ENCODE results near the gene ACYP2.

ACYP2 gene

GRCh38 chr2:54336136-54336976, 220.9 kb downstream of the ACYP2 start:
- peaks cover 22% of the 10 kb centered on the region for H3K27me3 Mint-ChIP-seq
- no peak for DNase-seq (ENCODE audit: low spot score in 2 of 2)
- H3K4me1 Mint-ChIP-seq, result peaks cover 2% of the 10 kb centered on the region
- no peaks in the 10 kb centered on the region for H3K36me3 Mint-ChIP-seq (ENCODE audit: insufficient read depth)
- H3K27ac Mint-ChIP-seq (ENCODE audit: low read depth), result no peak overlapping the region
- no peak for ATAC-seq (replicated peaks; ENCODE audit: extremely low read depth, poor library complexity, severe bottlenecking)
- no peaks in the 10 kb centered on the region for H3K9me3 Mint-ChIP-seq
- no peak overlapping the region for H3K4me3 Mint-ChIP-seq

GRCh38 chr2:54336977-54337255, 221.5 kb downstream of the ACYP2 start:
- ATAC-seq (replicated peaks; ENCODE audit: extremely low read depth, poor library complexity, severe bottlenecking), result no peak
- Mint-ChIP-seq H3K36me3 (ENCODE audit: insufficient read depth) (no peaks in the 10 kb centered on the region), H3K4me1 (no peaks in the 10 kb centered on the region), H3K9me3 (no peaks in the 10 kb centered on the region), H3K27me3 (peaks cover 23% of the 10 kb centered on the region), H3K27ac (ENCODE audit: low read depth) (no peak overlapping the region), H3K4me3 (no peak overlapping the region)
- DNase-seq (ENCODE audit: low spot score in 2 of 2), result no peak

GRCh38 chr2:54341656-54342055, 226.2 kb downstream of the ACYP2 start:
- no peaks in the 10 kb centered on the region for H3K9me3 Mint-ChIP-seq
- DNase-seq (ENCODE audit: low spot score in 2 of 2) (no peak), ATAC-seq (replicated peaks; ENCODE audit: extremely low read depth, poor library complexity, severe bottlenecking) (no peak)
- H3K27ac Mint-ChIP-seq (ENCODE audit: low read depth), result no peak overlapping the region
- H3K4me3 Mint-ChIP-seq, result no peak overlapping the region
- H3K27me3 Mint-ChIP-seq, result peaks cover 31% of the 10 kb centered on the region
- H3K4me1 Mint-ChIP-seq, result no peaks in the 10 kb centered on the region
- H3K36me3 Mint-ChIP-seq (ENCODE audit: insufficient read depth), result no peaks in the 10 kb centered on the region

GRCh38 chr2:54342603-54343002, 227.2 kb downstream of the ACYP2 start:
- no peaks in the 10 kb centered on the region for H3K4me1 Mint-ChIP-seq
- no peaks in the 10 kb centered on the region for H3K36me3 Mint-ChIP-seq (ENCODE audit: insufficient read depth)
- peaks cover 31% of the 10 kb centered on the region for H3K27me3 Mint-ChIP-seq
- no peaks in the 10 kb centered on the region for H3K9me3 Mint-ChIP-seq
- H3K27ac Mint-ChIP-seq (ENCODE audit: low read depth), result no peak overlapping the region
- ATAC-seq (replicated peaks; ENCODE audit: extremely low read depth, poor library complexity, severe bottlenecking) (no peak), DNase-seq (ENCODE audit: low spot score in 2 of 2) (no peak)
- H3K4me3 Mint-ChIP-seq, result no peak overlapping the region

- Mint-ChIP-seq H3K9me3 (no peaks in the 10 kb centered on the region), H3K27ac (ENCODE audit: low read depth) (no peak overlapping the region), H3K4me3 (no peak overlapping the region), H3K36me3 (ENCODE audit: insufficient read depth) (no peaks in the 10 kb centered on the region), H3K4me1 (no peaks in the 10 kb centered on the region), H3K27me3 (peaks cover 20% of the 10 kb centered on the region)
- no peak for DNase-seq (ENCODE audit: low spot score in 2 of 2)
- no peak for ATAC-seq (replicated peaks; ENCODE audit: extremely low read depth, poor library complexity, severe bottlenecking)
Measured at GRCh38 chr2:54347622-54348021, 232.2 kb downstream of the ACYP2 start.

- ATAC-seq (replicated peaks; ENCODE audit: extremely low read depth, poor library complexity, severe bottlenecking), result no peak
- no peaks in the 10 kb centered on the region for H3K9me3 Mint-ChIP-seq
Measured at GRCh38 chr2:54348646-54349045, 233.2 kb downstream of the ACYP2 start.

GRCh38 chr2:54350426-54350825, 235.0 kb downstream of the ACYP2 start:
- Mint-ChIP-seq H3K9me3 (no peaks in the 10 kb centered on the region), H3K4me3 (no peak overlapping the region), H3K27me3 (no peaks in the 10 kb centered on the region), H3K36me3 (ENCODE audit: insufficient read depth) (no peaks in the 10 kb centered on the region), H3K27ac (ENCODE audit: low read depth) (no peak overlapping the region), H3K4me1 (no peaks in the 10 kb centered on the region)
- ATAC-seq (replicated peaks; ENCODE audit: extremely low read depth, poor library complexity, severe bottlenecking) (no peak), DNase-seq (ENCODE audit: low spot score in 2 of 2) (no peak)

More at GRCh38 chr2:54348646-54349045, 233.2 kb downstream of the ACYP2 start:
- Mint-ChIP-seq H3K27ac (ENCODE audit: low read depth) (no peak overlapping the region), H3K27me3 (peaks cover 14% of the 10 kb centered on the region), H3K4me3 (no peak overlapping the region), H3K4me1 (no peaks in the 10 kb centered on the region), H3K36me3 (ENCODE audit: insufficient read depth) (no peaks in the 10 kb centered on the region)
- DNase-seq (ENCODE audit: low spot score in 2 of 2), result no peak

GRCh38 chr2:54353216-54353615, 237.8 kb downstream of the ACYP2 start:
- Mint-ChIP-seq H3K4me3 (no peak overlapping the region), H3K27me3 (peaks cover 18% of the 10 kb centered on the region), H3K4me1 (no peaks in the 10 kb centered on the region), H3K36me3 (ENCODE audit: insufficient read depth) (no peaks in the 10 kb centered on the region), H3K27ac (ENCODE audit: low read depth) (no peak overlapping the region), H3K9me3 (no peaks in the 10 kb centered on the region)
- ATAC-seq (replicated peaks; ENCODE audit: extremely low read depth, poor library complexity, severe bottlenecking) (no peak), DNase-seq (ENCODE audit: low spot score in 2 of 2) (no peak)
